HG03460 (cell line): Measurements from ENCODE around the gene KAT8.

Experiments
- ATAC-seq: cut with Tn5 transposase; IDR thresholded peaks from one replicate; pipeline ENCODE4 v1.9.1; 2021; ENCODE audit not compliant: unreplicated experiment

Gene KAT8

GRCh38 chr16:31117384-31118222 is at the start of gene KAT8:
Gene KAT8 (plus strand): TSS chr16:31117664. CDS start chr16:31117682, 18 bp downstream.
- peak; percentile 86 for ATAC-seq

GRCh38 chr16:31071861-31072260 is 45.6 kb upstream of the KAT8 start:
- ATAC-seq, result no peak

GRCh38 chr16:31072540-31073141 is 44.8 kb upstream of the KAT8 start:
- no peak for ATAC-seq

GRCh38 chr16:31073142-31073969 is 44.1 kb upstream of the KAT8 start:
- ATAC-seq, result peak; percentile 48

GRCh38 chr16:31073970-31074813 is 43.3 kb upstream of the KAT8 start, which contains the start of the genes ZNF646 and ZNF668:
Gene ZNF646 (plus strand): TSS chr16:31074422. CDS start chr16:31076325, 1,903 bp downstream.
Gene ZNF668 (minus strand): TSS chr16:31074240. CDS start chr16:31064459, 9,781 bp downstream.
- peak; percentile 75 for ATAC-seq

- ATAC-seq, result no peak
Observed at GRCh38 chr16:31074814-31075183, 42.7 kb upstream of the KAT8 start.

- no peak for ATAC-seq
Observed at GRCh38 chr16:31076319-31076718, 41.1 kb upstream of the KAT8 start.

- no peak for ATAC-seq
Observed at GRCh38 chr16:31077024-31077423, 40.4 kb upstream of the KAT8 start.

GRCh38 chr16:31077592-31078396 is 39.7 kb upstream of the KAT8 start:
- no peak for ATAC-seq

- no peak for ATAC-seq
Observed at GRCh38 chr16:31078597-31079341, 38.7 kb upstream of the KAT8 start.

- no peak for ATAC-seq
Observed at GRCh38 chr16:31079342-31079944, 38.0 kb upstream of the KAT8 start.

GRCh38 chr16:31080035-31080629 is 37.3 kb upstream of the KAT8 start:
- no peak for ATAC-seq

- ATAC-seq, result no peak
Observed at GRCh38 chr16:31080756-31081419, 36.6 kb upstream of the KAT8 start.

- no peak for ATAC-seq
Observed at GRCh38 chr16:31081428-31082351, 35.8 kb upstream of the KAT8 start.

GRCh38 chr16:31082368-31083045 is 35.0 kb upstream of the KAT8 start:
- no peak for ATAC-seq

GRCh38 chr16:31083081-31083480 is 34.4 kb upstream of the KAT8 start:
- no peak for ATAC-seq
